CD4-positive, alpha-beta T cell (primary cell): ENCODE data around the gene INPP5A. TPM values are rescaled to one million over a fixed set of nuclear protein-coding genes. Genes with fewer than 3 reads are reported as not detected.
"Not testable (repeated sequence)": the region's sequence is repeated elsewhere in the genome, so short reads cannot be mapped to it uniquely, and the experiment has no call there.

ENCODE experiments used
- ATAC-seq: fragments of 200-7000 bp; cut with Tn5 transposase; one replicate; pipeline ENCODE4 v1.10.0; 2022; ENCODE audit warnings: mild to moderate bottlenecking; ENCODE audit not compliant: poor library complexity
- CTCF ChIA-PET: fragments of 350-600 bp; sonication (Branson Sonifier 250); formaldehyde crosslinking; loops from one replicate; lab custom pipeline; 2021; ENCODE audit warnings: antibody characterized with exemption, inconsistent platforms; lab: Charles Lee
- POLR2A ChIA-PET: fragments of 350-600 bp; sonication (Branson Sonifier 250); formaldehyde crosslinking; loops from one replicate; lab custom pipeline; 2021; ENCODE audit warnings: antibody characterized with exemption, inconsistent platforms; lab: Charles Lee
- DNase-seq, 14 experiments: peaks; one replicate each; pipeline ENCODE4 v3.0.0-alpha.2; 2013 to 2020; ENCODE audit warnings: mixed read lengths in 2 of 14
- H3K27ac ChIP-seq, 2 donors: one replicate each; pipeline versions ENCODE4 v1.5.1 to v1.7.0; 2013; ENCODE audit warnings: low read length in 2 of 2, low read depth in 1 of 2, mild to moderate bottlenecking in 1 of 2
- H3K27me3 ChIP-seq, 2 experiments: 1 replicate in 1 of 2; 2 replicates in 1 of 2; pipeline versions ENCODE4 v1.6.1 to v1.7.0; 2013; ENCODE audit warnings: low read length in 2 of 2, control low read depth in 1 of 2, mild to moderate bottlenecking in 1 of 2, moderate library complexity in 1 of 2; ENCODE audit not compliant: insufficient read depth in 2 of 2, control insufficient read depth in 1 of 2
- H3K36me3 ChIP-seq: one replicate; pipeline ENCODE4 v1.6.1; 2013; ENCODE audit warnings: low read length, control low read depth; ENCODE audit not compliant: insufficient read depth
- H3K4me1 ChIP-seq: one replicate; pipeline ENCODE4 v1.6.1; 2013; ENCODE audit warnings: low read length, control low read depth; ENCODE audit not compliant: insufficient read depth
- H3K4me3 ChIP-seq: one replicate; pipeline ENCODE4 v1.5.1; 2013; ENCODE audit warnings: mild to moderate bottlenecking, low read length, moderate library complexity
- H3K9me3 ChIP-seq, 2 experiments: 1 replicate in 1 of 2; 2 replicates in 1 of 2; pipeline versions ENCODE4 v1.6.1 to v1.7.0; 2013; ENCODE audit warnings: low read length in 2 of 2, mild to moderate bottlenecking in 2 of 2, control low read depth in 1 of 2, moderate library complexity in 1 of 2; ENCODE audit not compliant: control insufficient read depth in 1 of 2, insufficient read depth in 1 of 2
- H3K27ac Mint-ChIP-seq: one replicate; pipeline ENCODE4 v1.8.0; 2020; ENCODE audit warnings: mixed read lengths
- H3K27me3 Mint-ChIP-seq: one replicate; pipeline ENCODE4 v1.8.0; 2021; ENCODE audit warnings: mixed read lengths
- H3K36me3 Mint-ChIP-seq: one replicate; pipeline ENCODE4 v1.8.0; 2021; ENCODE audit warnings: low read depth, mixed read lengths
- H3K4me1 Mint-ChIP-seq: one replicate; pipeline ENCODE4 v1.8.0; 2021; ENCODE audit warnings: low read depth, mixed read lengths
- H3K4me3 Mint-ChIP-seq: one replicate; pipeline ENCODE4 v1.8.0; 2020; ENCODE audit warnings: mild to moderate bottlenecking, mixed read lengths
- H3K9me3 Mint-ChIP-seq: one replicate; pipeline ENCODE4 v1.8.0; 2020; ENCODE audit warnings: mixed read lengths
- intact Hi-C, 2 experiments: fragments of 100-400 bp; cut with DNase I in 1 of 2; cut with micrococcal nuclease in 1 of 2; formaldehyde crosslinking; loops; one replicate each; pipeline versions ENCODE4 v1.15.1 to v1.9.0; 2023 to 2025; cut with DNase I, micrococcal nuclease
- total RNA-seq, 174 experiments: library from RNA in 2 of 174; stranded (reverse) in 2 of 174; gene quantifications; one replicate each; pipeline ENCODE4 v1.2.3 and lab custom pipeline; 2021 to 2026
- TF ChIP-seq, protein P1 (sequence below): fragments of 200-600 bp; IDR thresholded peaks from one replicate; pipeline ENCODE4 v1.8.0; 2022; ENCODE audit warnings: antibody characterized with exemption, mild to moderate bottlenecking

The INPP5A gene
- total RNA-seq, 2 experiments from 2014 or later = 22.0 to 24.8 TPM

DNA sequence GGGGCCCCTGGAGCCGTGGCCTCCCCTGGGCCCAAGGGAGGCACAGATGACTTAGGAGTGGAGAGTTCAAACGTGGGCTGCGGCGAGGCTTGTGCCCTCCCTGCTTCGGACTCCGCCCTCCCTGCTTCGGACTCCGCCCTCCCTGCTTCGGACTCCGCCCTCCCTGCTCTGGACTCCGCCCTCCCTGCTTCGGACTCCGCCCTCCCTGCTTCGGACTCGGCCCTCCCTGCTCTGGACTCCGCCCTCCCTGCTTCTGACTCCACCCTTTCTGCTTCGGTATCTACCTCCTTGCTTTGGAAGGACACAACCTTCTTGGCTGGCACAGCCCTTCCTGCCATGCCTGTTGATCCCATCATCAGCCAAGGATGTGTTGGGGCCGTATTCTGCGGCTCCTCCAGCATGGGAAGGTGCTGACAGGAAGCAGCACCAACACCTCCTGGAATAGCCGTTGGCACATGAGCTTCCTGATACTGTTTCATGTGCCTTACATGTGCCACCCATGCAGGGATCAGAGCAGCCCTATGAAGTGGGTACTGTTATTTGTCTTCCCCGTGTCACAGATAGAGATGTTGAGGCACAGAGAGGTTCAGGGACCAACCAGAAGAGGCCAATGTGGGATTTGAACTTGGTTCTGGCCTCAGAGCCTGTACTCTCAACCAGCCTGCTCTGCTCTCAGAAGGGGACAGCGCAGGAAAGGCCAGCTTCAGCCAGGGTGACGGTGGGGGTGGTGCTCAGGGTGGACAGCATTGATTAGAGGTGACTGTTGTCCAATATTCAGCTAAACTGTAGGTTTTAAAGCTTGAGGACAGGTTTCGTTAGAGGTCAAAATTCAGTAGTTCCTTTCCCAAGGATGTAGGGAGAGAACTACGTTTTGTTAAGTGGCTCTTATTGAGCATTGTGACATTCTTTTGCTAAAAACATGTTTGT lies 133.9 kb downstream of the INPP5A start:
- Histone ChIP-seq H3K27ac (no peak overlapping the region), H3K36me3 (no peaks in the 10 kb centered on the region), H3K9me3 (no peaks in the 10 kb centered on the region), H3K4me3 (no peak overlapping the region), H3K27me3 (no peaks in the 10 kb centered on the region), H3K4me1 (no peaks in the 10 kb centered on the region)
- DNase-seq (peak in 1 of 14 experiments; percentile 24), ATAC-seq (no peak)
- ChIA-PET POLR2A (no interaction called here), CTCF (interaction anchor here (0.7 kb wide), 2 partner anchors 134 to 234 kb away, joined by 3 to 4 read pairs; no protein-coding TSS in a partner anchor)
- Mint-ChIP-seq H3K36me3 (peaks cover 19% of the 10 kb centered on the region), H3K27ac (no peak overlapping the region), H3K4me3 (no peak overlapping the region), H3K9me3 (no peaks in the 10 kb centered on the region), H3K27me3 (no peaks in the 10 kb centered on the region), H3K4me1 (no peaks in the 10 kb centered on the region)
- intact Hi-C loops = no loop called here
- TF ChIP-seq, protein P1, sequence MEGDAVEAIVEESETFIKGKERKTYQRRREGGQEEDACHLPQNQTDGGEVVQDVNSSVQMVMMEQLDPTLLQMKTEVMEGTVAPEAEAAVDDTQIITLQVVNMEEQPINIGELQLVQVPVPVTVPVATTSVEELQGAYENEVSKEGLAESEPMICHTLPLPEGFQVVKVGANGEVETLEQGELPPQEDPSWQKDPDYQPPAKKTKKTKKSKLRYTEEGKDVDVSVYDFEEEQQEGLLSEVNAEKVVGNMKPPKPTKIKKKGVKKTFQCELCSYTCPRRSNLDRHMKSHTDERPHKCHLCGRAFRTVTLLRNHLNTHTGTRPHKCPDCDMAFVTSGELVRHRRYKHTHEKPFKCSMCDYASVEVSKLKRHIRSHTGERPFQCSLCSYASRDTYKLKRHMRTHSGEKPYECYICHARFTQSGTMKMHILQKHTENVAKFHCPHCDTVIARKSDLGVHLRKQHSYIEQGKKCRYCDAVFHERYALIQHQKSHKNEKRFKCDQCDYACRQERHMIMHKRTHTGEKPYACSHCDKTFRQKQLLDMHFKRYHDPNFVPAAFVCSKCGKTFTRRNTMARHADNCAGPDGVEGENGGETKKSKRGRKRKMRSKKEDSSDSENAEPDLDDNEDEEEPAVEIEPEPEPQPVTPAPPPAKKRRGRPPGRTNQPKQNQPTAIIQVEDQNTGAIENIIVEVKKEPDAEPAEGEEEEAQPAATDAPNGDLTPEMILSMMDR = no peak

DNA sequence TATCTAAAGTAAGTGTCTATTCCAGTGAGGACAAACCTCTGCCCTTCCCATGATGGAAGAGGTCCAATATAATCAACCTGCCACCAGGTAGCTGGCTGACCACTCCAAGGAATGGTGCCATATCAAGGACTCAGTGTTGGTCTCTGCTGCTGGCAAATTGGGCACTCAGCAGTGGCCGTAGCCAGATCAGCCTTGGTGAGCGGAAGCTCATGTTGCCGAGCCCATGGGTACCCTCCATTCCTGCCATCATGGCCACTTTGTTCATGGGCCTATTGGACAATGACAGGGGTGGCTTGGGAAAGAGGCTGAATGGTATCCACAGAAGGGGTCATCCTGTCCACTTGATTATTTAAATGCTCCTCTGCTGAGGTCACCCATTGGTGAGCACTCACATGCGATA lies 136.2 kb downstream of the INPP5A start:
- H3K27me3 ChIP-seq, H3K27me3 Mint-ChIP-seq, H3K9me3 ChIP-seq, POLR2A ChIA-PET, H3K27ac ChIP-seq, H3K4me1 Mint-ChIP-seq, intact Hi-C loops, H3K27ac Mint-ChIP-seq, H3K4me3 ChIP-seq, H3K9me3 Mint-ChIP-seq, DNase-seq, ATAC-seq, H3K36me3 ChIP-seq, CTCF ChIA-PET, H3K4me1 ChIP-seq, H3K4me3 Mint-ChIP-seq: not testable (repeated sequence)
- peaks cover 19% of the 10 kb centered on the region for H3K36me3 Mint-ChIP-seq

DNA sequence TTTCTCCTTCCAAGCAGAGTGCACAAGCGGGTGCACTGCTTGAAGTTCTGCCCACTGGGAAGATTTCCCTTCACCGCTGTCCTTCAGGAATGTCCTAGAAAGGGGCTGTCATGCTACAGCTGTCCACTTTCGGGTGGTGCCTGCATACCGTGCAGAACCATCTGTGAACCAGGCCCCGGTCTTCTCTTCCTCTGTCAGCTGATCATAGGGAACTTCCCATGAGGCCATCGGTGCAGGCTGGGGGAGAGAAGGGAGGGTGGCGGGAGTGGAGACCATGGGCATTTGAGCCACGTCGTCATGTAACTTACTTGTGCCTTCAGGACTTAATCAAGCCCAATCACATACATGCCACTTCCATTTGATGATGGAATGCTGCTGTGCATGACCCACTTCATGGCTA lies 136.7 kb downstream of the INPP5A start:
- H3K9me3 ChIP-seq = peaks cover 0 to 5% of the 10 kb centered on the region in 2 experiments
- H3K4me3 Mint-ChIP-seq = no peak overlapping the region
- TF ChIP-seq, protein P1 = no peak
- DNase-seq (no peak), ATAC-seq (no peak)
- ChIA-PET CTCF (no interaction called here), POLR2A (no interaction called here)
- H3K4me3 ChIP-seq = no peak overlapping the region
- H3K36me3 ChIP-seq = no peaks in the 10 kb centered on the region
- no peak overlapping the region for H3K27ac Mint-ChIP-seq
- H3K4me1 ChIP-seq = no peaks in the 10 kb centered on the region
- no peaks in the 10 kb centered on the region for H3K27me3 ChIP-seq
- no peaks in the 10 kb centered on the region for H3K9me3 Mint-ChIP-seq
- H3K27me3 Mint-ChIP-seq = no peaks in the 10 kb centered on the region
- peaks cover 6% of the 10 kb centered on the region for H3K4me1 Mint-ChIP-seq
- peaks cover 19% of the 10 kb centered on the region for H3K36me3 Mint-ChIP-seq
- H3K27ac ChIP-seq = no peak overlapping the region
- intact Hi-C loops = no loop called here
